H9 (cell line): ENCODE measurements around the gene ZBTB20. TPM values are rescaled to one million over a fixed set of nuclear protein-coding genes. Genes with fewer than 3 reads are reported as not detected.

Experiments used
- DNase-seq: peaks from one replicate; pipeline ENCODE4 v3.0.0-alpha.2; 2017
- H2AFZ ChIP-seq: one replicate; pipeline ENCODE4 v1.6.1; 2013; ENCODE audit warnings: mild to moderate bottlenecking, low read length, control low read depth, moderate library complexity
- H2AK5ac ChIP-seq: 2 replicates; pipeline ENCODE4 v1.6.1; 2013; ENCODE audit warnings: low read length, control low read depth, mixed read lengths; ENCODE audit not compliant: insufficient read length
- H2BK120ac ChIP-seq: one replicate; pipeline ENCODE4 v1.6.1; 2013; ENCODE audit warnings: low read depth, mild to moderate bottlenecking, low read length, control low read depth, inconsistent platforms; ENCODE audit not compliant: poor library complexity, severe bottlenecking
- H2BK12ac ChIP-seq: 2 replicates; pipeline ENCODE4 v1.6.1; 2013; ENCODE audit warnings: low read length, control low read depth, mixed read lengths, low read depth; ENCODE audit not compliant: insufficient read length
- H2BK15ac ChIP-seq: 2 replicates; pipeline ENCODE4 v1.6.1; 2013; ENCODE audit warnings: low read depth, low read length, control low read depth
- H2BK20ac ChIP-seq: one replicate; pipeline ENCODE4 v1.6.1; 2013; ENCODE audit warnings: low read depth, mild to moderate bottlenecking, low read length, control low read depth, inconsistent platforms; ENCODE audit not compliant: poor library complexity, severe bottlenecking
- H2BK5ac ChIP-seq: 2 replicates; pipeline ENCODE4 v1.6.1; 2013; ENCODE audit warnings: low read length, control low read depth, mixed read lengths; ENCODE audit not compliant: insufficient read length
- H3K14ac ChIP-seq: 2 replicates; pipeline ENCODE4 v1.6.1; 2013; ENCODE audit warnings: low read length, control low read depth; ENCODE audit not compliant: insufficient read depth
- H3K18ac ChIP-seq: 2 replicates; pipeline ENCODE4 v1.6.1; 2013; ENCODE audit warnings: low read depth, mild to moderate bottlenecking, mixed read lengths, low read length, control low read depth; ENCODE audit not compliant: insufficient read length
- H3K23ac ChIP-seq: 2 replicates; pipeline ENCODE4 v1.6.1; 2013; ENCODE audit warnings: low read length, control low read depth, mixed read lengths, low read depth; ENCODE audit not compliant: insufficient read length
- H3K23me2 ChIP-seq: 2 replicates; pipeline ENCODE4 v1.6.1; 2013; ENCODE audit warnings: low read depth, mild to moderate bottlenecking, mixed read lengths, low read length, control low read depth; ENCODE audit not compliant: insufficient read length, poor library complexity, severe bottlenecking
- H3K27ac ChIP-seq: 2 replicates; pipeline ENCODE4 v1.5.1; 2013; ENCODE audit warnings: low read length, control low read depth, mixed read lengths, low read depth; ENCODE audit not compliant: insufficient read length
- H3K27me3 ChIP-seq: 2 replicates; pipeline ENCODE4 v1.6.1; 2013; ENCODE audit warnings: low read length, control low read depth, inconsistent platforms; ENCODE audit not compliant: insufficient read depth
- H3K4ac ChIP-seq: 2 replicates; pipeline ENCODE4 v1.6.1; 2013; ENCODE audit warnings: low read depth, mild to moderate bottlenecking, control low read depth, inconsistent platforms, low read length, moderate library complexity
- H3K4me1 ChIP-seq: 2 replicates; pipeline ENCODE4 v1.6.1; 2013; ENCODE audit warnings: low read length, control low read depth, inconsistent platforms; ENCODE audit not compliant: insufficient read depth
- H3K4me2 ChIP-seq: 2 replicates; pipeline ENCODE4 v1.6.1; 2013; ENCODE audit warnings: low read length, control low read depth, mixed read lengths; ENCODE audit not compliant: insufficient read length, insufficient read depth
- H3K56ac ChIP-seq: 2 replicates; pipeline ENCODE4 v1.6.1; 2013; ENCODE audit warnings: low read depth, mild to moderate bottlenecking, mixed read lengths, low read length, control low read depth; ENCODE audit not compliant: insufficient read length
- H3K79me1 ChIP-seq: 2 replicates; pipeline ENCODE4 v1.6.1; 2013; ENCODE audit warnings: low read depth, mild to moderate bottlenecking, moderate library complexity, low read length, control low read depth, inconsistent platforms; ENCODE audit not compliant: insufficient read depth, poor library complexity, severe bottlenecking
- H3K79me2 ChIP-seq: 2 replicates; pipeline ENCODE4 v1.6.1; 2013; ENCODE audit warnings: low read length, control low read depth, inconsistent platforms; ENCODE audit not compliant: insufficient read depth
- H3K9ac ChIP-seq: 2 replicates; pipeline ENCODE4 v1.6.1; 2013; ENCODE audit warnings: low read length, control low read depth, mixed read lengths; ENCODE audit not compliant: insufficient read length; ENCODE audit errors: extremely low read depth
- H3K9me3 ChIP-seq: one replicate; pipeline ENCODE4 v1.6.1; 2013; ENCODE audit warnings: low read depth, low read length, inconsistent platforms; ENCODE audit not compliant: control insufficient read depth
- H3T11ph ChIP-seq: one replicate; pipeline ENCODE4 v1.6.1; 2013; ENCODE audit warnings: mild to moderate bottlenecking, low read length, control low read depth, inconsistent platforms
- H4K20me1 ChIP-seq: one replicate; pipeline ENCODE4 v1.6.1; 2013; ENCODE audit not compliant: control insufficient read depth, insufficient read length, insufficient read depth
- H4K5ac ChIP-seq: 2 replicates; pipeline ENCODE4 v1.6.1; 2013; ENCODE audit warnings: low read depth, mild to moderate bottlenecking, mixed read lengths, low read length, control low read depth; ENCODE audit not compliant: insufficient read length
- H4K8ac ChIP-seq: replicated peaks from 2 replicates; pipeline ENCODE4 v1.6.1; 2013; ENCODE audit warnings: low read length, control low read depth, mixed read lengths, low read depth; ENCODE audit not compliant: insufficient read length
- H4K91ac ChIP-seq: 2 replicates; pipeline ENCODE4 v1.6.1; 2013; ENCODE audit warnings: low read depth, mild to moderate bottlenecking, moderate library complexity, mixed read lengths, low read length, control low read depth; ENCODE audit not compliant: insufficient read length
- H3K27ac Mint-ChIP-seq, 3 experiments: 2 replicates in 2 of 3; 3 replicates in 1 of 3; pipeline ENCODE4 v1.8.0; 2020 to 2021; ENCODE audit warnings: mixed read lengths in 3 of 3, mild to moderate bottlenecking in 1 of 3, moderate library complexity in 1 of 3
- H3K27me3 Mint-ChIP-seq: 2 replicates; pipeline ENCODE4 v1.8.0; 2021; ENCODE audit warnings: low read depth, mild to moderate bottlenecking, moderate library complexity, mixed read lengths
- H3K36me3 Mint-ChIP-seq, 3 experiments: 2 replicates in 2 of 3; 3 replicates in 1 of 3; pipeline ENCODE4 v1.8.0; 2020 to 2021; ENCODE audit warnings: low read depth in 3 of 3, mixed read lengths in 3 of 3; ENCODE audit not compliant: insufficient read depth in 1 of 3
- H3K4me1 Mint-ChIP-seq, 2 experiments: 2 replicates each; pipeline ENCODE4 v1.8.0; 2020; ENCODE audit warnings: mixed read lengths in 2 of 2
- H3K4me3 Mint-ChIP-seq, 2 experiments: 2 replicates in 1 of 2; 3 replicates in 1 of 2; pipeline ENCODE4 v1.8.0; 2020 to 2021; ENCODE audit warnings: mild to moderate bottlenecking in 2 of 2, mixed read lengths in 2 of 2, moderate library complexity in 1 of 2
- H3K9me3 Mint-ChIP-seq, 2 experiments: 2 replicates in 1 of 2; 3 replicates in 1 of 2; pipeline ENCODE4 v1.8.0; 2020; ENCODE audit warnings: mild to moderate bottlenecking in 2 of 2, mixed read lengths in 2 of 2, moderate library complexity in 1 of 2
- WGBS: extraction: QIAGEN DNeasy Blood & Tissue Kit; methylation state at CpG from one replicate; pipeline ENCODE4 v1.1.7; 2013; ENCODE audit warnings: missing lambda C conversion rate, low lambda C conversion rate, mixed read lengths; ENCODE audit not compliant: insufficient read length; ENCODE audit errors: extremely low coverage; 5-methylcytosine and 5-hydroxymethylcytosine counted together
- total RNA-seq: library from RNA; stranded (reverse); gene quantifications from 2 replicates; pipeline ENCODE4 v1.2.1, GENCODE V29; 2021
- TF ChIP-seq, protein P1 (sequence below): fragments of 200-600 bp; sonication (generic); conservative IDR thresholded peaks from 3 replicates; pipeline ENCODE4 v1.8.0; 2021; ENCODE audit warnings: antibody characterized with exemption, mild to moderate bottlenecking

Gene ZBTB20
- total RNA-seq, 1 experiment from 2014 or later, result 0.70 TPM

DNA sequence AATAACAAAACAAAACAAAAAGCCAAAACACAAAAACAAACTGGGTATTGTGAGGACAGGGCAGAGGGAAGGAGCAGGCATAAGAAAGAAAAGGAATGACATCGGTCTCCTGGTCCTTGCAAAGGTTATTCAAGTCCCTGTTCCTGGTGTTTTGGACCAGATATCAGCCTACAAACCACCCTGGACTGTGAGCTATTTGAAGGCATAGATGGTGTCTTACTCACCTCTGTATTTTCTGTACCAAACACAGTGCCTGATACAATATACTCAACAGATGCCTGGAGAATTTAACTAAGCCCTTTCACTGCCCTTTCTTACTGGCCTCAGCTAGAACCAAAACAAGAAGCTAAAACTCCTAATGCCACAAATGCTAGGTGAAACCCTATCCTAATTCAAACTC lies 656.3 kb downstream of the ZBTB20 start:
- Histone ChIP-seq H4K8ac (no peak overlapping the region), H3K56ac (no peak overlapping the region), H3K23me2 (no peaks in the 10 kb centered on the region), H3K79me2 (no peaks in the 10 kb centered on the region), H2BK12ac (no peak overlapping the region), H2BK20ac (no peak overlapping the region), H3T11ph (no peak overlapping the region), H4K5ac (no peak overlapping the region), H2AFZ (no peak overlapping the region), H2BK5ac (no peak overlapping the region), H3K27ac (no peak overlapping the region), H2BK120ac (no peak overlapping the region), H3K79me1 (no peaks in the 10 kb centered on the region), H4K20me1 (no peaks in the 10 kb centered on the region), H3K4me1 (no peaks in the 10 kb centered on the region; the same call in 1 of the 2 replicates), H2BK15ac (no peak overlapping the region), H3K14ac (no peak overlapping the region), H3K4ac (no peak overlapping the region), H4K91ac (no peak overlapping the region), H3K27me3 (no peaks in the 10 kb centered on the region), H3K9me3 (no peaks in the 10 kb centered on the region), H3K9ac (no peak overlapping the region), H3K18ac (no peak overlapping the region), H3K23ac (no peak overlapping the region), H3K4me2 (no peak overlapping the region), H2AK5ac (no peak overlapping the region)
- Mint-ChIP-seq H3K4me1 (no peaks in the 10 kb centered on the region), H3K9me3 (no peaks in the 10 kb centered on the region), H3K36me3 (no peaks in the 10 kb centered on the region), H3K27ac (no peak overlapping the region), H3K4me3 (no peak overlapping the region), H3K27me3 (no peaks in the 10 kb centered on the region)
- WGBS, result no CpG with 5 or more reads among the region's 1 CpG
- TF ChIP-seq, protein P1, sequence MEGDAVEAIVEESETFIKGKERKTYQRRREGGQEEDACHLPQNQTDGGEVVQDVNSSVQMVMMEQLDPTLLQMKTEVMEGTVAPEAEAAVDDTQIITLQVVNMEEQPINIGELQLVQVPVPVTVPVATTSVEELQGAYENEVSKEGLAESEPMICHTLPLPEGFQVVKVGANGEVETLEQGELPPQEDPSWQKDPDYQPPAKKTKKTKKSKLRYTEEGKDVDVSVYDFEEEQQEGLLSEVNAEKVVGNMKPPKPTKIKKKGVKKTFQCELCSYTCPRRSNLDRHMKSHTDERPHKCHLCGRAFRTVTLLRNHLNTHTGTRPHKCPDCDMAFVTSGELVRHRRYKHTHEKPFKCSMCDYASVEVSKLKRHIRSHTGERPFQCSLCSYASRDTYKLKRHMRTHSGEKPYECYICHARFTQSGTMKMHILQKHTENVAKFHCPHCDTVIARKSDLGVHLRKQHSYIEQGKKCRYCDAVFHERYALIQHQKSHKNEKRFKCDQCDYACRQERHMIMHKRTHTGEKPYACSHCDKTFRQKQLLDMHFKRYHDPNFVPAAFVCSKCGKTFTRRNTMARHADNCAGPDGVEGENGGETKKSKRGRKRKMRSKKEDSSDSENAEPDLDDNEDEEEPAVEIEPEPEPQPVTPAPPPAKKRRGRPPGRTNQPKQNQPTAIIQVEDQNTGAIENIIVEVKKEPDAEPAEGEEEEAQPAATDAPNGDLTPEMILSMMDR, result no peak
- DNase-seq, result no peak
